GM12864 (cell line): ENCODE data around the gene PREX1.

Source experiments
- DNase-seq: peaks from one replicate; pipeline ENCODE4 v3.0.0-alpha.2; 2011; ENCODE audit warnings: low read depth
- H3K4me3 ChIP-seq: 2 replicates; pipeline ENCODE4 v1.5.1; 2011; ENCODE audit warnings: mild to moderate bottlenecking, low read depth, low read length, control low read depth
- TF ChIP-seq, protein P1 (sequence below): IDR thresholded peaks from 2 replicates; pipeline ENCODE4 v1.5.1; 2011; ENCODE audit warnings: low read depth, mild to moderate bottlenecking, moderate library complexity, low read length, control low read depth, inconsistent platforms; ENCODE audit errors: missing control alignments

Gene PREX1

DNA sequence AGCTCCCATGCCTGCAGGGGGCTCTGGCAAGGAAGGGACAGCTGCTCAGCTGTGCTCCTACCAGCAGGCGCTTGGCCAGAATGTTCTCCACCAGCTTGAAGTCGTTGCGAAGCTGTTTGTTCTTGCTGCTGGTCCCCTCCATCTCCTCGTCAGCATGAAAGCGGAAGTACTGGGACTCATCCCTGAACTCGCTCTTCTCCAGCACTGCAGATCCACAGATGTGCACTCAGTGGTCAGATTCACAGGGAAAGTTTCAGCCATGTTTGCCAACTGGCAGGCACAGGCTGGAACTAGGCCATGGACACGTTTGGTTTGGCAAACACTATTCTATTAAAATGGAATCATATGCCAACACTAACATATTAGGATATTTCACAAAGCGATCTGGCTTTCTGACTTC lies 167.9 kb downstream of the PREX1 start:
- H3K4me3 ChIP-seq, result no peak overlapping the region
- DNase-seq, result no peak
- TF ChIP-seq, protein P1, sequence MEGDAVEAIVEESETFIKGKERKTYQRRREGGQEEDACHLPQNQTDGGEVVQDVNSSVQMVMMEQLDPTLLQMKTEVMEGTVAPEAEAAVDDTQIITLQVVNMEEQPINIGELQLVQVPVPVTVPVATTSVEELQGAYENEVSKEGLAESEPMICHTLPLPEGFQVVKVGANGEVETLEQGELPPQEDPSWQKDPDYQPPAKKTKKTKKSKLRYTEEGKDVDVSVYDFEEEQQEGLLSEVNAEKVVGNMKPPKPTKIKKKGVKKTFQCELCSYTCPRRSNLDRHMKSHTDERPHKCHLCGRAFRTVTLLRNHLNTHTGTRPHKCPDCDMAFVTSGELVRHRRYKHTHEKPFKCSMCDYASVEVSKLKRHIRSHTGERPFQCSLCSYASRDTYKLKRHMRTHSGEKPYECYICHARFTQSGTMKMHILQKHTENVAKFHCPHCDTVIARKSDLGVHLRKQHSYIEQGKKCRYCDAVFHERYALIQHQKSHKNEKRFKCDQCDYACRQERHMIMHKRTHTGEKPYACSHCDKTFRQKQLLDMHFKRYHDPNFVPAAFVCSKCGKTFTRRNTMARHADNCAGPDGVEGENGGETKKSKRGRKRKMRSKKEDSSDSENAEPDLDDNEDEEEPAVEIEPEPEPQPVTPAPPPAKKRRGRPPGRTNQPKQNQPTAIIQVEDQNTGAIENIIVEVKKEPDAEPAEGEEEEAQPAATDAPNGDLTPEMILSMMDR, result no peak

DNA sequence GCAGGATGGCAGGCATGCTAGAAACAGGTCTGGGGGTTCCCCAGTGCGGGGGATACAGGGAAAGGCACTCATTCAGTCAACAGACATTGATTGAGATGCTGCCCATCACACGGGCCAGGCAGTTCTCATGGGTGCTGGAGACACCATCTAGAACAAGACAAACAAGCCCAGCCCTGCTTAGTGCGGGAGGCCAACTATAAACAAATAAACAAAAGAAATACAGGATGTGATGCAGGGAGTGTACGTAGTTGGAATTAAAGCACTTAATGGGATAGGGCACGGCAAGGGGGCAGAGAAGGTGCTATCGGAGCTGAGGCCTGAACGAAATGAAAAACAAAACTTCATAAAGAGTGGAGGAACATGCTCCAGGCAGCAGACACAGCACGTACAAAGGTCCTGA lies 169.3 kb downstream of the PREX1 start:
- DNase-seq, result no peak
- TF ChIP-seq, protein P1, result no peak
- H3K4me3 ChIP-seq, result no peak overlapping the region

DNA sequence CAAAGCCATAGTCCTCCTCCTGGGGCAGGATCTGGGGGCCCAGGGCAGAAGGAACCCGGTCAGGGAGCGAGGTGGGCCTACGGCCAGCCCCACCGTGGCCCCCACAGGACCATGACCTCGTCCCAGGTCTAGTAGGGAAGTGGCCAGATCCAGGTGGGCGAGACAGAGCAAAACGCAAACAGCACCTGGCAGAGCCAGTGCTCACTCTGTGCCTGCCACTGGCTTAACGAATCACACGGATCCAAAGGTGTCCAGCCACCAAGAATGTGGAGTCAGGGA lies 169.7 kb downstream of the PREX1 start:
- H3K4me3 ChIP-seq, result no peak overlapping the region
- DNase-seq, result no peak
- TF ChIP-seq, protein P1, result no peak

DNA sequence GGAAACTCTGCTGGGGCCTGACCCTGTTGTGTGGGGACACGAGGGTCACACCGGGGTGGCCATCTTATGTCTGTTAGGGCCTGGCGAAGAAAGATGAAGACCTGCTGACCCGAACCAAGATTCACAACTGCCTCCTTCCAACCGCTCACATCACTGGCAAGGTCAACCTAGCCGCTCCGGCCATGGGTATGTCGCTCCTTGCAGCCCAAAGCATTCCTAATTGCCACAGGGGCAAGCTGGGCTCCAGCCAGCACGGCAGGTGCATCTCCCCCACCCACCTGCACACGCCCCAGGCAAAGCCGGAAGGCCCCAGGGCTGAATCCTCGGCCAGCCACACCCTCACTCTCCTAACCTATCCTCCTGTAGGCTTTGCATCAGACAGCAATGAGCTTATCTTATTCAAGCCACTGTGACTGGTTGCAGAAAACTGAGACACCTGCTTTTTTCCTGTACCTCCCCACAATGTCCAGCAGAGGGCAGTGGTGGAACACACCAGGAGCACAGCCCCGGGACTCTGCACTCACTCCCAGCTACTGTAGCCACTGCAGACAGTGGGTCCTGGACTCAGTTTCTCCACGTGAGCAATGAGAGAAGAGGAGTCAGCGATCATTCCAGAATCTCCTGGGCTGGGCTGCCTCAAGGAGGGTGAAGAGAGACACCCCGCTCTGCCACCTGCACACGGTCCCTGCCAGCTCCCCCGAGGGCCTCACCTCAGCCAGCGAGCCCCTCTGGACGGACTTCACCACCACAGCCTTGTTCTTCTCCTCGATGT lies 170.2 kb downstream of the PREX1 start:
- DNase-seq, result peak; percentile 57
- TF ChIP-seq, protein P1, result peak; percentile 94
- no peak overlapping the region for H3K4me3 ChIP-seq

DNA sequence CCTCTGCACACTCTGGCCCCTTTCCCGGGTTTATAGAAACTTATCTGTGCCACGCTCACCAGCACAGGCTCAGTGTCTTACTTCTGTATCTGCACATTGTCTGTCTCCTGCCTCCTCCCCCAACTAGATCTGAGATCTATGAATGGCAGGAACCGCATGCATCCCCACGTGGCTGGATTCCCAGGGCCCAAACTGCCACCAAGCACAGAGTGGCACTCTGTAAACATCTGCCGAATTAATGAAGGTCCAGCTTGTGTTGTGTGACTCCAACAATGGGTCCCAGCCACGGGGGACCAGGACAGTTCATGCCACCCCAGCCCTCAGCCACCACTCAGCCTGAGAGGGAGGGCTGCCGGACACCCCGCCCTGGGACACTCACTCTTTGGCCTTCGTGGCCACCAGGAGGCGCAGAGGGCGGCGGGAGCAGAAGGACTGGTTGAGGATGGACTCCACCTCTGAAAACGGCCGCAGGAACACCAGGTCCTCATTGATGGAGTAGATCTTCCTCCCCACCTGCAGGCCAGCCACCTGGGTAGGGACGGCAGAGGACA lies 171.1 kb downstream of the PREX1 start:
- TF ChIP-seq, protein P1, result peak; percentile 21
- H3K4me3 ChIP-seq, result no peak overlapping the region
- no peak for DNase-seq

DNA sequence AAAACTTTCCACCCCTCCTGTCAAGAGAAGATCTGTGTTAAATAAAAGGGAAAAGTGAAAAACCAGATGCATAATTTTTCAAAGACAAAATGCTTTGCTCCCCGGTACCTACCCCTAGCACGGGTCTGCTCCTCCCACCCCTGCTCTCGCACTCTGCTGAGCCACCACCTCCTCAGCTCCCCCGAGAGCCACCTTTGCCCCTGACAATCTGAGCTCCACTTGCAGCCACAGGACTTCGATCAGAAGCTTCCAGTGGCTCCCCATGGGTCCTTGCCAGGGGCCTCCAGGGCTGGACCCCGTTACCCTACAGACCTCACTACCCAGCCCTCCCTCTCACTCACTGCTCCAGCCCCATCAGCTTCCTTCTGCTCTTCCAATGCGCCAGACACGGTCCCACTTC lies 171.7 kb downstream of the PREX1 start:
- TF ChIP-seq, protein P1, result no peak
- no peak for DNase-seq
- no peak overlapping the region for H3K4me3 ChIP-seq

DNA sequence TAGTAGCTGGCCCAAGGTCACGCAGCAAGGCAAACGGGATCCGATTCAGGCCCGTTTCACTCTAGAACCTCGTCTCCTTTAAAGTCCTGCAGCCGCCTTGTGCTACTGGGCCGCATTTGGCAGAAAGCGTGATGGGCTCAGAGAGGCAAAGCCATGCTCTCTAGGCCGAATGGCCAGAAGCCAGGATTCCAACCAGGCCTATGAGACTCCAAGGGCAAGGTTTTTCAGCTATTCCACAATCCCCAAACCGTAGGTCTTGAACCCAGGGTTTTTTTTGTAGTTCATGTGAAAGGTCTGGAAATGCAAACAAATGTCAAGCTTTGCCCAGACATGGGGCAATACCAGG lies 174.1 kb downstream of the PREX1 start:
- no peak overlapping the region for H3K4me3 ChIP-seq
- no peak for DNase-seq
- TF ChIP-seq, protein P1, result no peak
